ENCODE measurements around the gene ACTN1. TPM values are rescaled to one million over a fixed set of nuclear protein-coding genes. Genes with fewer than 3 reads are reported as not detected.

Gene ACTN1
- total and polyA plus RNA-seq, 2 experiments from 2014 or later: 121 to 280 TPM

DNA sequence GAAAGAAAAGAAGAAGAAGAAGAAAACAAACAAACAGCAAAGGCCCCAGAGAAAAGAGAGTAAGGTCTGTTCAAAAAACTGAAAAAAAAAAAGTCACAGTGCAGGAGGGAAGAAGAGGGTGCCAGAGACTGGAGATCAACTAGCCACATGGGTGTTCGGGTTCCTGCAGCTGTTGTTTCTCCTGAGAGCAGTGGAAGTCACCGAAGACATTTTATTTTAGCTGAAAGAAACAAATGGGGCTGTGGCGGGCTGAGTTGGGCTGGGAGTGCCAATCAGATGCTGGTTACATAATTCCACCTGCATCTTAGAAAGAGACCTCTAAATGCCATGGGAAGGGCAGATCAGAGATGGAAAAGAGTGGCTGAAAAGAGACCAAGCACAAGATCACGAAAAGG lies 33.9 kb downstream of the ACTN1 start (continued):
- TF ChIP-seq EZH2 (IDR thresholded peaks at IDR 0.05; ENCODE audit: low read depth, unreplicated experiment): no peak
- TF ChIP-seq ZNF114 (CRISPR knock-in tag; IDR thresholded peaks at IDR 0.05): no peak
- no peak for TF ChIP-seq NANOG (IDR thresholded peaks at IDR 0.05; ENCODE audit: borderline replicate concordance)
- TF ChIP-seq, protein P1, sequence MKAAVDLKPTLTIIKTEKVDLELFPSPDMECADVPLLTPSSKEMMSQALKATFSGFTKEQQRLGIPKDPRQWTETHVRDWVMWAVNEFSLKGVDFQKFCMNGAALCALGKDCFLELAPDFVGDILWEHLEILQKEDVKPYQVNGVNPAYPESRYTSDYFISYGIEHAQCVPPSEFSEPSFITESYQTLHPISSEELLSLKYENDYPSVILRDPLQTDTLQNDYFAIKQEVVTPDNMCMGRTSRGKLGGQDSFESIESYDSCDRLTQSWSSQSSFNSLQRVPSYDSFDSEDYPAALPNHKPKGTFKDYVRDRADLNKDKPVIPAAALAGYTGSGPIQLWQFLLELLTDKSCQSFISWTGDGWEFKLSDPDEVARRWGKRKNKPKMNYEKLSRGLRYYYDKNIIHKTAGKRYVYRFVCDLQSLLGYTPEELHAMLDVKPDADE (IDR thresholded peaks at IDR 0.05): no peak
- no peak for TF ChIP-seq CREB1 (CRISPR knock-in tag; IDR thresholded peaks at IDR 0.05; ENCODE audit: low read depth)
- no peak for TF ChIP-seq STAT1 (IDR thresholded peaks at IDR 0.05; ENCODE audit: unreplicated experiment)
- TF ChIP-seq, protein P2, sequence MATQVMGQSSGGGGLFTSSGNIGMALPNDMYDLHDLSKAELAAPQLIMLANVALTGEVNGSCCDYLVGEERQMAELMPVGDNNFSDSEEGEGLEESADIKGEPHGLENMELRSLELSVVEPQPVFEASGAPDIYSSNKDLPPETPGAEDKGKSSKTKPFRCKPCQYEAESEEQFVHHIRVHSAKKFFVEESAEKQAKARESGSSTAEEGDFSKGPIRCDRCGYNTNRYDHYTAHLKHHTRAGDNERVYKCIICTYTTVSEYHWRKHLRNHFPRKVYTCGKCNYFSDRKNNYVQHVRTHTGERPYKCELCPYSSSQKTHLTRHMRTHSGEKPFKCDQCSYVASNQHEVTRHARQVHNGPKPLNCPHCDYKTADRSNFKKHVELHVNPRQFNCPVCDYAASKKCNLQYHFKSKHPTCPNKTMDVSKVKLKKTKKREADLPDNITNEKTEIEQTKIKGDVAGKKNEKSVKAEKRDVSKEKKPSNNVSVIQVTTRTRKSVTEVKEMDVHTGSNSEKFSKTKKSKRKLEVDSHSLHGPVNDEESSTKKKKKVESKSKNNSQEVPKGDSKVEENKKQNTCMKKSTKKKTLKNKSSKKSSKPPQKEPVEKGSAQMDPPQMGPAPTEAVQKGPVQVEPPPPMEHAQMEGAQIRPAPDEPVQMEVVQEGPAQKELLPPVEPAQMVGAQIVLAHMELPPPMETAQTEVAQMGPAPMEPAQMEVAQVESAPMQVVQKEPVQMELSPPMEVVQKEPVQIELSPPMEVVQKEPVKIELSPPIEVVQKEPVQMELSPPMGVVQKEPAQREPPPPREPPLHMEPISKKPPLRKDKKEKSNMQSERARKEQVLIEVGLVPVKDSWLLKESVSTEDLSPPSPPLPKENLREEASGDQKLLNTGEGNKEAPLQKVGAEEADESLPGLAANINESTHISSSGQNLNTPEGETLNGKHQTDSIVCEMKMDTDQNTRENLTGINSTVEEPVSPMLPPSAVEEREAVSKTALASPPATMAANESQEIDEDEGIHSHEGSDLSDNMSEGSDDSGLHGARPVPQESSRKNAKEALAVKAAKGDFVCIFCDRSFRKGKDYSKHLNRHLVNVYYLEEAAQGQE (IDR thresholded peaks at IDR 0.05; ENCODE audit: unreplicated experiment): no peak

DNA sequence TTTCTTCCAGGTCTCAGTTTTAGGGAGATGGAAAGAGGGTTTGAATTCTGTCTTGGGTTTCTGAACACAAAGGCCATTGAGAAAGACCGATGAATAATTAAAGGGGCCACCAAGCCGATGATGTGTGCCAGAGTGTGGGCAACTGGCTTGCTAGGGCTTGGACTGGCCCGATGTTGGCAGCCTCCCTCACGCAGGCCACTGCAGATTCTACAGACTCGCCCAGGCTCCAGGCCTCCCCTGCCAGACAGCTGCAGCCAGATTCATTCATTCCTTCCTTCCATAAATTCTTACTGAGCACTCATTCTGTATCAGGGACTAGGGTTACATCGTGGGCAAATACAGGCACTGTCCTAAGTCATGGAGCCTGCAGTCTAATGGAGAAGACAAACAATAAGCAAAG lies 34.9 kb downstream of the ACTN1 start:
- Mint-ChIP-seq H3K4me1 (peaks cover 81% of the 10 kb centered on the region), H3K4me3 (no peak overlapping the region), H3K27me3 (ENCODE audit: insufficient read depth, low read depth, poor library complexity) (peaks cover 10% of the 10 kb centered on the region), H3K27ac (0 out of 2 replicates have a peak overlapping the region, but pooled peaks have one; percentile 42), H3K36me3 (ENCODE audit: low read depth) (peaks cover 7% of the 10 kb centered on the region), H3K9me3 (no peaks in the 10 kb centered on the region)
- Histone ChIP-seq H3F3A (replicated peaks; ENCODE audit: low read depth) (no peaks in the 10 kb centered on the region), H3K27me3 (ENCODE audit: insufficient read depth) (no peaks in the 10 kb centered on the region), H3K27ac (ENCODE audit: low read depth) (0 out of 2 replicates have a peak overlapping the region, but pooled peaks have one; percentile 26), H3K79me2 (replicated peaks; ENCODE audit: insufficient read depth) (peaks cover 100% of the 10 kb centered on the region), H2AFZ (no peak overlapping the region), H3K4me2 (no peak overlapping the region), H4K20me1 (replicated peaks; ENCODE audit: insufficient read depth) (peaks cover 64% of the 10 kb centered on the region), H3K9me2 (ENCODE audit: insufficient read depth) (no peaks in the 10 kb centered on the region), H3K4me3 (no peak overlapping the region), H3K4me1 (ENCODE audit: insufficient read depth) (peaks cover 60% of the 10 kb centered on the region), H3K36me3 (ENCODE audit: insufficient read depth) (no peaks in the 10 kb centered on the region)
- no peak for ATAC-seq
- no peak for DNase-seq (ENCODE audit: low spot score)
- TF ChIP-seq ZNF331 (CRISPR knock-in tag; IDR thresholded peaks at IDR 0.05; ENCODE audit: low read depth): no peak
- TF ChIP-seq, protein P3, sequence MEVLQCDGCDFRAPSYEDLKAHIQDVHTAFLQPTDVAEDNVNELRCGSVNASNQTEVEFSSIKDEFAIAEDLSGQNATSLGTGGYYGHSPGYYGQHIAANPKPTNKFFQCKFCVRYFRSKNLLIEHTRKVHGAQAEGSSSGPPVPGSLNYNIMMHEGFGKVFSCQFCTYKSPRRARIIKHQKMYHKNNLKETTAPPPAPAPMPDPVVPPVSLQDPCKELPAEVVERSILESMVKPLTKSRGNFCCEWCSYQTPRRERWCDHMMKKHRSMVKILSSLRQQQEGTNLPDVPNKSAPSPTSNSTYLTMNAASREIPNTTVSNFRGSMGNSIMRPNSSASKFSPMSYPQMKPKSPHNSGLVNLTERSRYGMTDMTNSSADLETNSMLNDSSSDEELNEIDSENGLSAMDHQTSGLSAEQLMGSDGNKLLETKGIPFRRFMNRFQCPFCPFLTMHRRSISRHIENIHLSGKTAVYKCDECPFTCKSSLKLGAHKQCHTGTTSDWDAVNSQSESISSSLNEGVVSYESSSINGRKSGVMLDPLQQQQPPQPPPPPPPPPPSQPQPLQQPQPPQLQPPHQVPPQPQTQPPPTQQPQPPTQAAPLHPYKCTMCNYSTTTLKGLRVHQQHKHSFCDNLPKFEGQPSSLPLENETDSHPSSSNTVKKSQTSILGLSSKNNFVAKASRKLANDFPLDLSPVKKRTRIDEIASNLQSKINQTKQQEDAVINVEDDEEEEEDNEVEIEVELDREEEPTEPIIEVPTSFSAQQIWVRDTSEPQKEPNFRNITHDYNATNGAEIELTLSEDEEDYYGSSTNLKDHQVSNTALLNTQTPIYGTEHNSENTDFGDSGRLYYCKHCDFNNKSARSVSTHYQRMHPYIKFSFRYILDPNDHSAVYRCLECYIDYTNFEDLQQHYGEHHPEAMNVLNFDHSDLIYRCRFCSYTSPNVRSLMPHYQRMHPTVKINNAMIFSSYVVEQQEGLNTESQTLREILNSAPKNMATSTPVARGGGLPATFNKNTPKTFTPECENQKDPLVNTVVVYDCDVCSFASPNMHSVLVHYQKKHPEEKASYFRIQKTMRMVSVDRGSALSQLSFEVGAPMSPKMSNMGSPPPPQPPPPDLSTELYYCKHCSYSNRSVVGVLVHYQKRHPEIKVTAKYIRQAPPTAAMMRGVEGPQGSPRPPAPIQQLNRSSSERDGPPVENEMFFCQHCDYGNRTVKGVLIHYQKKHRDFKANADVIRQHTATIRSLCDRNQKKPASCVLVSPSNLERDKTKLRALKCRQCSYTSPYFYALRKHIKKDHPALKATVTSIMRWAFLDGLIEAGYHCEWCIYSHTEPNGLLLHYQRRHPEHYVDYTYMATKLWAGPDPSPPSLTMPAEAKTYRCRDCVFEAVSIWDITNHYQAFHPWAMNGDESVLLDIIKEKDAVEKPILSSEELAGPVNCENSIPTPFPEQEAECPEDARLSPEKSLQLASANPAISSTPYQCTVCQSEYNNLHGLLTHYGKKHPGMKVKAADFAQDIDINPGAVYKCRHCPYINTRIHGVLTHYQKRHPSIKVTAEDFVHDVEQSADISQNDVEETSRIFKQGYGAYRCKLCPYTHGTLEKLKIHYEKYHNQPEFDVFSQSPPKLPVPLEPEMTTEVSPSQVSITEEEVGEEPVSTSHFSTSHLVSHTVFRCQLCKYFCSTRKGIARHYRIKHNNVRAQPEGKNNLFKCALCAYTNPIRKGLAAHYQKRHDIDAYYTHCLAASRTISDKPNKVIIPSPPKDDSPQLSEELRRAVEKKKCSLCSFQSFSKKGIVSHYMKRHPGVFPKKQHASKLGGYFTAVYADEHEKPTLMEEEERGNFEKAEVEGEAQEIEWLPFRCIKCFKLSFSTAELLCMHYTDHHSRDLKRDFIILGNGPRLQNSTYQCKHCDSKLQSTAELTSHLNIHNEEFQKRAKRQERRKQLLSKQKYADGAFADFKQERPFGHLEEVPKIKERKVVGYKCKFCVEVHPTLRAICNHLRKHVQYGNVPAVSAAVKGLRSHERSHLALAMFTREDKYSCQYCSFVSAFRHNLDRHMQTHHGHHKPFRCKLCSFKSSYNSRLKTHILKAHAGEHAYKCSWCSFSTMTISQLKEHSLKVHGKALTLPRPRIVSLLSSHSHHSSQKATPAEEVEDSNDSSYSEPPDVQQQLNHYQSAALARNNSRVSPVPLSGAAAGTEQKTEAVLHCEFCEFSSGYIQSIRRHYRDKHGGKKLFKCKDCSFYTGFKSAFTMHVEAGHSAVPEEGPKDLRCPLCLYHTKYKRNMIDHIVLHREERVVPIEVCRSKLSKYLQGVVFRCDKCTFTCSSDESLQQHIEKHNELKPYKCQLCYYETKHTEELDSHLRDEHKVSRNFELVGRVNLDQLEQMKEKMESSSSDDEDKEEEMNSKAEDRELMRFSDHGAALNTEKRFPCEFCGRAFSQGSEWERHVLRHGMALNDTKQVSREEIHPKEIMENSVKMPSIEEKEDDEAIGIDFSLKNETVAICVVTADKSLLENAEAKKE (CRISPR knock-in tag; IDR thresholded peaks at IDR 0.05): no peak
- TF ChIP-seq, protein P1 (IDR thresholded peaks at IDR 0.05): no peak
- TF ChIP-seq STAT1 (IDR thresholded peaks at IDR 0.05; ENCODE audit: unreplicated experiment): no peak
- no peak for TF ChIP-seq JUNB (IDR thresholded peaks at IDR 0.05; ENCODE audit: unreplicated experiment)
- TF ChIP-seq ZNF114 (CRISPR knock-in tag; IDR thresholded peaks at IDR 0.05): no peak
- no peak for TF ChIP-seq POLR2AphosphoS5 (IDR thresholded peaks at IDR 0.05; ENCODE audit: low read depth)
- TF ChIP-seq EZH2phosphoT487 (IDR thresholded peaks at IDR 0.05; ENCODE audit: unreplicated experiment): no peak
